ENCODE data around the gene WNT5A.

DNA sequence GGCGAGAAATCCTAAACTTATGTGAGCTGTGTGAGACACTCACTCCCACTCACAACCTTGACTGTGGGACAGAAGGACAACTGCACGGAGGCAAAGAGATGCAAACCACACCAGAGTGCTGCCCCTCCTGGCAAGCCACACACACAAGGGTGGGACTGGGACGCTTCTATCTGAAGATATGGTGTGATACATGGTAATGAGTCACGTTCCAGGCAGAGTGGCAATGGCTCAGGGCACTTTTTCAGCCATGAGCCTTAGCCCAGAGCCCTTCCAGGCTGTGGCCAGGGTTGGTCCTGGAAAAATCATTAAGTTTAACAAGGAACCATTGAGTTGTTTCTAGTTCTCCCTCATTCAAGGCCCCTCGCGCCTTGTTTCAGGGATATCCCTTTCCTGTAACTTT lies 56.1 kb downstream of the WNT5A start:
- TF ChIP-seq EZH2phosphoT487 (IDR thresholded peaks at IDR 0.05; ENCODE audit: insufficient read depth, low read depth) (no peak), EZH2 (IDR thresholded peaks at IDR 0.05; ENCODE audit: insufficient read depth, poor library complexity, severe bottlenecking) (no peak)

All from GM23248 (cell line).